Tibial artery (tissue), 4 donors: Measurements from ENCODE around the gene JAKMIP1.
A peak's percentile ranks its signal among the peaks of the same experiment; 100 is the strongest.

Source experiments
- DNase-seq, 2 donors: peaks; one replicate each; pipeline ENCODE4 v3.0.0-alpha.2; 2019
- H3K27ac ChIP-seq, 2 donors: fragments of 200-600 bp; sonication (generic) in 1 of 2; 1 replicate in 1 of 2; 2 replicates in 1 of 2; pipeline ENCODE4 v1.5.1; 2018 to 2019; ENCODE audit warnings: mild to moderate bottlenecking in 1 of 2
- H3K27me3 ChIP-seq, 2 donors: fragments of 200-600 bp; sonication (generic) in 1 of 2; one replicate each; pipeline versions ENCODE4 v1.5.1 to v1.6.0; 2016 to 2019
- H3K36me3 ChIP-seq, 3 donors: fragments of 200-600 bp; sonication (generic) in 2 of 3; one replicate each; pipeline ENCODE4 v1.5.1; 2016 to 2019; ENCODE audit warnings: mild to moderate bottlenecking in 2 of 3
- H3K4me1 ChIP-seq, 4 donors: fragments of 200-600 bp; sonication (generic) in 2 of 4; 1 replicate in 3 of 4; 2 replicates in 1 of 4; pipeline ENCODE4 v1.5.1; 2016 to 2019
- H3K4me3 ChIP-seq, 2 donors: fragments of 200-600 bp; sonication (generic) in 1 of 2; 1 replicate in 1 of 2; 2 replicates in 1 of 2; pipeline ENCODE4 v1.5.1; 2018 to 2019; ENCODE audit warnings: mild to moderate bottlenecking in 2 of 2
- H3K9me3 ChIP-seq, 3 donors: fragments of 200-600 bp; sonication (generic) in 1 of 3; one replicate each; pipeline ENCODE4 v1.5.1; 2016 to 2019
- intact Hi-C: fragments of 100-400 bp; cut with DNase I; formaldehyde crosslinking; loops from one replicate; pipeline ENCODE4 v1.15.0; 2023; ENCODE audit warnings: low total_unique reads
- TF ChIP-seq, protein P1 (sequence below), 2 experiments: fragments of 200-600 bp in 1 of 2; fragments of 450-650 bp in 1 of 2; IDR thresholded peaks; one replicate each; pipeline ENCODE4 v1.5.1; 2017 to 2019; ENCODE audit warnings: antibody characterized with exemption in 2 of 2, mild to moderate bottlenecking in 1 of 2, moderate library complexity in 1 of 2

The JAKMIP1 gene

DNA sequence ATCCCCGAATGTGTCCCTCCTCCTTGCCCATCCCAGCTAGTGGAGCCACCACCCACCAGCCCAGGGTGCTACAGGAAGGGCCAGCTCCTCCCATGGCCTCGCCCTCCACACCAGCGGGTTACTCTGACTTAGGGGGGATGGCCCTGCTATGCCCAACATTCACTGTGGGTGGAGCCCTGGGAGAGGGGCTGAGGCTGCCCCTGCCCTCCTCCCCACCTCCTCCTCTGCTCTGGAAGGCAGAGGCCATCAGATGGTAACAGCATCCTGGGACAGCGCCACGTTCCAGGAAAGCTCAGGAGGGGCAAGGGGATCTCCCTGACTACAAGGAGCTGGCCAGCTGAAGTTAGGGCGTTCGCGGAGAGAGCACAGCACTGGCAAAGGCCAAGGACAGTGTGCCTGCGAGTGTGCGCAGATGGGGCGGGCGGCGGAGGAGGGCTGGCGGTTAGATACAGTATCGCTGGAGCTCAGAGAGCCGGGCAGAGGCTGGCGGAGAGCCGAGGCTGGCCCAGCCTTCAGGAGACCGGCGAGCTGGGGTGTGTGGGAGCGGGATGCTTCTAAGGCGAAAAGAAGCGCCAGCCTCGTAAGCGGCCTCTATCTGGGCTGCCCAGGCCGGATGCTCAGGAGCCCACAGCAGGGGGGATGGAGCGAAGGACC is 1.5 kb downstream of the JAKMIP1 start:
- TF ChIP-seq, protein P1, sequence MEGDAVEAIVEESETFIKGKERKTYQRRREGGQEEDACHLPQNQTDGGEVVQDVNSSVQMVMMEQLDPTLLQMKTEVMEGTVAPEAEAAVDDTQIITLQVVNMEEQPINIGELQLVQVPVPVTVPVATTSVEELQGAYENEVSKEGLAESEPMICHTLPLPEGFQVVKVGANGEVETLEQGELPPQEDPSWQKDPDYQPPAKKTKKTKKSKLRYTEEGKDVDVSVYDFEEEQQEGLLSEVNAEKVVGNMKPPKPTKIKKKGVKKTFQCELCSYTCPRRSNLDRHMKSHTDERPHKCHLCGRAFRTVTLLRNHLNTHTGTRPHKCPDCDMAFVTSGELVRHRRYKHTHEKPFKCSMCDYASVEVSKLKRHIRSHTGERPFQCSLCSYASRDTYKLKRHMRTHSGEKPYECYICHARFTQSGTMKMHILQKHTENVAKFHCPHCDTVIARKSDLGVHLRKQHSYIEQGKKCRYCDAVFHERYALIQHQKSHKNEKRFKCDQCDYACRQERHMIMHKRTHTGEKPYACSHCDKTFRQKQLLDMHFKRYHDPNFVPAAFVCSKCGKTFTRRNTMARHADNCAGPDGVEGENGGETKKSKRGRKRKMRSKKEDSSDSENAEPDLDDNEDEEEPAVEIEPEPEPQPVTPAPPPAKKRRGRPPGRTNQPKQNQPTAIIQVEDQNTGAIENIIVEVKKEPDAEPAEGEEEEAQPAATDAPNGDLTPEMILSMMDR (IDR thresholded peaks at IDR 0.05) = no peak
- Histone ChIP-seq H3K4me3 (peak overlapping the region in 1 of 2 donors; percentile 57), H3K4me1 (peaks cover 0 to 24% (median 19%) of the 10 kb centered on the region in 4 donors), H3K9me3 (peaks cover 0 to 13% (median 9%) of the 10 kb centered on the region in 3 donors), H3K27ac (no peak overlapping the region), H3K27me3 (peaks cover 0 to 74% of the 10 kb centered on the region in 2 donors), H3K36me3 (no peaks in the 10 kb centered on the region)
- peak; percentile 10 to 54 for DNase-seq
- intact Hi-C loops = no loop called here

DNA sequence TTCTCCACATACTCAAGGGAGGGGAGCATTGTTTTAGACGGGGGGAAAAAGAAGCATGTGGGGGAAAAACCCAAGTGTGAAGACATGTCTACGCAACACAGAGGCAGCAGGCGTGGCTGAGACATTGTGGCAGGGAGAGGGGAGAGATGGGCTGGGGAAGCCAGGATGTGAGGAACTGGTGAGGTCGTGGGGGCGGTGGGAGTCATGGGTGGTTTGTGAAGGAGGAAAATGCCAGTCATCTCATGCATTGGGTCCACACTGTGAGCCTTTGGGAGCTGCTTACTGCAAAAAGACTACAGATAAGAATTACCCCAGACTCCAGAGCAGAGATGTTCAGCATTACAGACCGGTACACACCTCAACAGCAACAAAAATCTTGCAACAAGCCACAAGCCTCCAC is 2.1 kb downstream of the JAKMIP1 start:
- Histone ChIP-seq H3K27ac (no peak overlapping the region), H3K27me3 (peaks cover 0 to 74% of the 10 kb centered on the region in 2 donors), H3K9me3 (peaks cover 0 to 13% (median 9%) of the 10 kb centered on the region in 3 donors), H3K4me3 (no peak overlapping the region), H3K36me3 (no peaks in the 10 kb centered on the region), H3K4me1 (peaks cover 0 to 24% (median 19%) of the 10 kb centered on the region in 4 donors)
- intact Hi-C loops = no loop called here
- DNase-seq = peak; percentile 11 to 35
- TF ChIP-seq, protein P1 (IDR thresholded peaks at IDR 0.05) = no peak

DNA sequence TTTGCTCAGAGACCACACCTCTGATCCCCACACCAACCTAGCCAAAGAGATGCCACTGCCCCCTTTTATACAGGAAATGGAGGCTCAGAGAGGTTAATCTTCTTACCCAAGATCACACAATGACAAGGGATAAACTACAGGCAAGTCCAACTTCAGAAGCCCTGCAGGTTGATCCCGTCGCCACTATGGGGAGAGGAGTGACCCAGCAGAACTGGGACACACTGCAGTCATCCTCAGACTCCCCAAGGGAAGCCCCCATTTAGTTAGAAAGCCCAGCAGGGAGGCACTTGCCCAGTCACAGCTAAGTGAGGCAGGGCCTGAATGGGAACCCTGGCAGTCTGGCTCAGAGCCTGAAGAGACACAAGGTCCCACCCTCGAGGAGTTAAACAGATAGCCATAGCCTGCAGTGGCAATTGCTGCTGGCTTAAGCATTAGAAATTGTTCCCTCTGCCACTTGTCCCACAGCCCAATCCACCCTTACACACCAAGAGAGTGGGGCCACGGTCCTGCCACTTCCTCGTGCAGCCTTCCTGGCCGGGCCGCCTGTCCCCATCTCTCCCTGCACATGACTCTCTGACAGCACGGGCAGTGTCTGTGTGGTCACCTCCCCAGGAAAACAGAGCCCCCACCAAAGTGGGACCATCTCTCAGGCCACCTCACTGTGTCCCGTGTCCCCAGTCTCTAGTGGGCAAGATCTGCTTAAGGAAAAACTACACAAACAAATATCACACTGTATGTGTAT is 2.7 kb downstream of the JAKMIP1 start:
- H3K4me1 ChIP-seq = peaks cover 0 to 24% (median 19%) of the 10 kb centered on the region in 4 donors
- DNase-seq = peak; percentile 10 to 52
- TF ChIP-seq, protein P1 (IDR thresholded peaks at IDR 0.05) = no peak
- H3K9me3 ChIP-seq = peaks cover 0 to 13% (median 9%) of the 10 kb centered on the region in 3 donors
- peaks cover 0 to 78% of the 10 kb centered on the region in 2 donors for H3K27me3 ChIP-seq
- H3K4me3 ChIP-seq = no peak overlapping the region
- intact Hi-C loops = no loop called here
- H3K36me3 ChIP-seq = no peaks in the 10 kb centered on the region
- H3K27ac ChIP-seq = no peak overlapping the region

DNA sequence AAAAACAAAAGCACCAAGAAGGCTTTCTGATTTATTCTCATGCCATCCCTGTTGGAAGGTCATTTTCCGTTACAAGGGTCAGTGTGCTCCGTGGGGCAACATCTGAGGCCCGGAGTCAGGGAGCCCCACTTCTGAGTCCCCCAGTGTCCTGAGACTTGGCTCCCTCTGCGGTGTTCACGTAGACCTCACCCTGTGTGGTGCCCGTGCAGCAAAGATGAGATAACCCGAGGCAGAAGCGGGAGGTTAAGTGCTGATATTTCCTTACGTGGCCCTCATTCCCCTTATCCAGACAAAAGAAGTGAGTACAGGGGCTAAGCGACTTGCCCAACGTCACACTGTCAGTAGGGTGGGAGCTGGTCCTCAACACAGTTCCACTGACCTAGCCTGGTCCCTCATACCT is 3.5 kb downstream of the JAKMIP1 start:
- DNase-seq = peak in 1 of 2 donors; percentile 35
- H3K9me3 ChIP-seq = peaks cover 0 to 9% (median 7%) of the 10 kb centered on the region in 3 donors
- TF ChIP-seq, protein P1 (IDR thresholded peaks at IDR 0.05) = no peak
- H3K36me3 ChIP-seq = no peaks in the 10 kb centered on the region
- H3K27me3 ChIP-seq = peaks cover 0 to 83% of the 10 kb centered on the region in 2 donors
- peaks cover 0 to 24% (median 19%) of the 10 kb centered on the region in 4 donors for H3K4me1 ChIP-seq
- H3K27ac ChIP-seq = no peak overlapping the region
- H3K4me3 ChIP-seq = no peak overlapping the region
- intact Hi-C loops = no loop called here

DNA sequence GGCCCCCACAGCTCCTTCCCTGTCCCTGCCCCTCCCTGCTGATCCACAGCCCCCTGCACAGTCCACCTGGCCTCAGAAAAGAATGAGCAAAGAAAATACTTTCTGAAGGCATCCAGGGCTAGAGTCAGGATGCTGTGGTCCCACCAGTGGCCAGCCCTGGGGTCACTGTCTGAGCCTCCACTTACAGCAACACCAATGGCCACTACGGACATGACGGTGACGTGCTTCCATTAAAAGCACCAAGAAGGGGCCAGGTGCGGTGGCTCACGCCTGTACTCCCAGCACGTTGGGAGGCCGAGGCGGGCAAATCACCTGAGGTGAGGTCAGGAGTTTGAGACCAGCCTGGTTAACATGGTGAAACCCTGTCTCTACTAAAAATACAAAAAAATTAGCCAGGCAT is 4.0 kb downstream of the JAKMIP1 start:
- H3K4me1 ChIP-seq = peaks cover 0 to 24% (median 19%) of the 10 kb centered on the region in 4 donors
- TF ChIP-seq, protein P1 (IDR thresholded peaks at IDR 0.05) = no peak
- no peak overlapping the region for H3K4me3 ChIP-seq
- peaks cover 0 to 79% of the 10 kb centered on the region in 2 donors for H3K27me3 ChIP-seq
- no peak overlapping the region for H3K27ac ChIP-seq
- intact Hi-C loops = no loop called here
- no peaks in the 10 kb centered on the region for H3K36me3 ChIP-seq
- peaks cover 0 to 4% (median 2%) of the 10 kb centered on the region in 3 donors for H3K9me3 ChIP-seq
- DNase-seq = peak; percentile 15 to 53
